Ramos (cell line): ENCODE results near the gene RPL19.

Experiments used
- in situ Hi-C: fragments of 300-500 bp; cut with MboI; formaldehyde crosslinking; loops from one replicate; pipeline ENCODE4 v1.14.3; 2022; ENCODE audit warnings: low sequenced_read_pairs; ENCODE audit not compliant: unreplicated experiment

The RPL19 gene

DNA sequence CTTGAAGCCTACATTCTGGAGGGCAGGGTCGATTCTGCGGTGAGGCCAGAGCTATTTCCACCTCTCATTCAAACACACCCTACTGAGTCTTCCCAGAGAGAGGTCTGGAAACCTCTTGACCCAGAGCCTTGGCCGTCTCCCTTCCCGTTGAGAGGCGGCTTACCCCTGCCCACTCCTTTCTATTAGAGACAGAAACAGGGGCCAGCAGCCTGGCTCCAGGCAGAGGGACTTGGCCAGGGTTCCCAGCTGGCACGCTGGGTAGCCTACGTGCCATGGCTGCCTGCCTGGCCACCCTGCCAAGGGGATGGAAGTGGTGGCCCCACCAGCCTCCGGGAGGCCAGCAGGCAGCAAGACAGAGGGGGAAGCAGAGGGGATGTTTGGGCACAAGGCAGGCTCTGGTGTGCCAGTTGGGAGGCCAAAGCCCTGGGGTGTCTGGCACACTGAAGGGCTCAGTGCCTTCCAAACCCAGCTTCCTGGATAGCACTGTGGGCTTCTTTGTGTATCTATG lies 19.6 kb downstream of the RPL19 start:
- in situ Hi-C loops: no loop called here

DNA sequence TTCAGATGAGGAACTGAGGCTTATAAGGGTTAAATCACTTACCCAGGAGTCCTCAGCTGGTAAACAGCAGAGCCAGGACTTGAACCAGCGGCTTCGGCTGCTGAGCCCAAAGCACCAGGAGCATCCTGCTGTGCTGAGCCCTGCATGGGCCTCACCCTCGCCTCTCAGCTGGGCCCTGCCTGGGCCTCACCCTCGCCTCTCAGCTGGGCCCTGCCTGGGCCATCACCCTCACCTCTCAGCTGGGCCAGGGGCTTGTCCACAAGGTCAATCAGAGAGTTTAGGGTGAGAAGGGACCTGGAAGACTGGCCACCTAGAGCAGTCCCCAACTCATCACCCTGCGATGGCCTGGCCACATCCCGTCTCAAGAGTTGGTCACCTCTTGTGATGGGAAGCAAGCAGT lies 21.5 kb downstream of the RPL19 start:
- in situ Hi-C loops: no loop called here

DNA sequence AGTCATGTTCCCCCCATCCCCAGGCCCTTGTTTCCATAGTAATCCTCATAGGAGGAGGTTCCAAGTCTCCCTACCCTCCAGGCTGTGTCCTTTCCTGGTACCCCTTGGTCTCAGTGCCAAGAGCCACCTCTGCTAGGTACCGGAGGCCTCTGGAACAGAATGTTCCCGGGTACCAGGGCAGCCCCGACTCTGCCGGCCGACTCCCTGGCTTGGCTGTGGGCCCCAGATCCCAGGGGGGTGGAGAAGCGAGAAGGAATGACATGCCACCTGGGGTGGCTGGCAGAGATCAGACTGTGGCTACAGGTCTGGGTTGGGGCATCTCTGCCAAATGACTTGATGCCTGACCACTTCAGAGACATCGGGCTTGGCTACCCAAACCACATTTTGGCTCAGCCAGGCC lies 22.1 kb downstream of the RPL19 start:
- in situ Hi-C loops: no loop called here

DNA sequence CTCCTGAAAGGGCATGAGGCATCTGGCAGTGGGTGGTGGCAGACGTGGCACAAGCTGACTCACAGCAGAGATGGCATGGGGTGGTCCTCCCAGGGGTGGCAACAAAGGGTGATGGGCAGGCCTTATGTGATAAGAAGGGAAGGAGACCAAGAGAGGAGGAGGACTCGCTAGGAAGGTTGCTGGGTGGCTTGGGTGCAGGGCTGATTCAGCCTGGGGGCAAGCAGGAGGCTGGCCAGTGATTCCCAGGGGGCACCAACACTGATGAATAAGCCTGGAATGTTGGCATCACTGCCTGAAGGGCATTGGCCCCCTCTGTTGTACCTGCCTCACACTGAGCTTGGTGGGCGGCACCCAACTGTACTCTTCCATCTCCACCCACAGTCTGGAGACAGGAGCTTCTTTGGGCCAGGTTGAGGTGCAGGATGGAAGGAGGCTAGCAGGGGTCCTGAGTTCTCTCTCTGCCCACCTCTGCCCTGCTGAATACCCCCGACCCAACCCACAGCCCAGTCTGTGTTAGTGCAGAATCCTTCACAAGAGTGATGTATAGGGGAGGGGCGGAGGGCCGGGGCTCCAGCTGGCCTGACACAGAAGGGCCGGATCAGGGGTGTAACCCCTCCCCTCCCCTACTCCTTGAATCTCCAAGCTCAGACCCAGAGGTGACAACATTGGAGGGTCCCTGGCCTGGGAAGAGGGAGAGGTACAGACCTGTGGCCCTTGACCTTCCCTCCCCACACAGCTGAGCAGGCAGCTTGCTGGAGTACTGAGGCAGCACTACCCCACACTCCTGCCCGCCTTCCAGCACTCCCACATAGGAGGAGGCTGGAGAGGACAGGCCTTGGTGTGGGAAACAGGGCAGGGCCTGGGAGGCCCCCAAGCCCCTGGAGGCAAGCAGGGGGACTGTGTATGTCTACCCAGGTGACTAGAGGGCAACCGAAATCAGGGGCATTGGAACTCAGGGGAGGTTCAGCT lies 23.1 kb downstream of the RPL19 start:
- in situ Hi-C loops: no loop called here

DNA sequence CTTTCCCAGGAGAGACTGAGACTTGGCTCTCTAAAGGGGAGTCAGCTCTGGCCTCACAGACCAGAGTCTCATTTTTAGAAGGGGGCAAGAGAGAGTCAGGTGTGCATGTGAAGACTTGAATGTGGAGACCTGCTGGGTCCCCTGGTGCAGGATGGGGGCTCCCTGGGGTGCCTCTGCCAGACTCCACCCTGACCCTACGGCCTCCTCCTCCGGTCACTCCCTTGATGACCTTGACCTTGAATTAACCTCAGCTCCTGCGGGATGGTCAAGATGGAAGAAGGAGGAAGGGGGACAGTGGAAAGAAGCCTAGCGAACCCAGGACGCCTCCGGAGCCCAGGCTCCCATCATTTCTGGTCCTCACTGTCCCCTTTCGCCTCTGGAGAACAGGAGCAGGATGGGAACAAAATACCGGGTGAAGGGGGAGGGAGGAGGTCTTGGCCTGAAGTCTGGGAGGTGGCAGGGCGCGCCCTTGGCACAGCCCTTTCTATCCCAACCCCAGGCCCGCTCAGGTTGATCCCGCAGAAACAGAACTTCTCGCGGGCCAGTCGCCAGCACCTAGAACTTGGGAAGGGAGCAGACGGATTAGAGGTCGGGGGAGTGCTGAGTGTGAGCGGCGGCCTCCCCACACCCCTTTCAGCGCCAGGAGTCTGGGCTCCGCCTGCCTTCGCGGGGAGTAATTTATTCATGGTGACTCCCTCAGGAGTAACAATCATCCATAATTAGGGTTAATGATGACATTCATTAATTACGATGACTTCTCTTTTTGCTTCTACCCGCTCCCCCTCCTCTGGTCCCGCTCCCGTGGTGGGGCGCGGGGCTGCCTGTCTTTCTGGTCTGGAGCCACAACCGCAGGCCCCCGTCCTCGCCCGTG lies 24.1 kb downstream of the RPL19 start:
- in situ Hi-C loops: no loop called here

DNA sequence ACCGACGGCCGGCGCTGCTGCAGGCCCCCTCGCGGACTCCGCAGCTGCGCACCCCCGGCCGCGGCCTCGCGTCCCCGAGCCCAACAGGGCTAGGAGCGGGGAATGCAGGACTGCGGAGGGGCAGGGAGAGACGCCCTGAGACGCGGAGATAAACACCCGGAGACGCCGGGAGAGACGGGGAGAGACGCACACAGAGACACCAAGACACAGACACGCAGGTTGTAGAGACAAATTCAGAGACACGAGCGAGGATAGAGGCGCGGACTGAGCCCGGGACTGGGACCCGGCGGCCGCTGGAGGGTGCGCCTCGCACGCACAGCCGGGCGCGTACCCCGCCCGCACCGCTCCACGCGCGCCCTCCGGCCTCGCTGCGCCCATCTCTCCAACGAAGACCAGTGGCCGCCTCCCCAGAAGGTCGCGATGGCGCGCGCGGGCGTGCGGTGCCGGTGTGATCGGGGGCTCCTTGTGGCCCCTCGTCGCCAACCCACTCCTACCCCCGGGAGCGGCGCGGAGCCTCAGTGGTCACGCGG lies 24.8 kb downstream of the RPL19 start:
- in situ Hi-C loops: no loop called here

DNA sequence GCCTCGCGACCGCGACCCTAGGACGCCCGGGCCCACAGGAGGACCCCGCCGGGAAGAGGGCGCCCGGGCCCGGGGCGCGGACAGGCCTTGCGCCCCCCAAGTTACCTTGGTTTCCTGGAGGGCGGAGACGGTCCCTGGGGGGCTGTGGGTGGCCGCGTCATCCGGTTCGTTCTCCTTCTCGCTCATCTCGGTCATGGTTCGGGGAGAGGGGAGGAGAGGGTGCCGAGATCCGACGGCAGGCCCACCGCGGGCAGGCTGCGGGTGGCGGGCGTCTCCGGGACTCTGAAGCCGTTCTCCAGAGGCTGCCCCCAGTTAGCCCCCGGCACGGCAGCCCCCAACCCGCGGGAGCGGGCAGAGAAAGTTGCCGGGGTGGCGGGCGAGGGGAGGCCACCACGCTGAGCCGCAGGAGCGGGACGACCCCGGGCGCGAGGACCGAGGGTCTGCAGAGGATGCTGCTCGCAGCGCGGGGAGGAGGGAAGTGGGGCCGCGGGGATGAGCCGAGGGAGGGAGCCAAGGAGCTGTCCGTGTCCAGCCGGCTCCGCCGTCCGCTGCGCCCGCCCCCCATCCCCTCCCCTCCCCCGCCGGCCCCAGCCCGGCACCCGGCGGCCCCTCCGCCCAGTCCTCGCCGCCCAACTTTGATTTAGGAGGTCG lies 25.4 kb downstream of the RPL19 start, which contains the start of gene STAC2:
TSS of gene STAC2 (minus strand) at position 638 of the 651 bp plus-strand sequence. CDS start at position 195, 443 bp downstream.
- in situ Hi-C loops: no loop called here

DNA sequence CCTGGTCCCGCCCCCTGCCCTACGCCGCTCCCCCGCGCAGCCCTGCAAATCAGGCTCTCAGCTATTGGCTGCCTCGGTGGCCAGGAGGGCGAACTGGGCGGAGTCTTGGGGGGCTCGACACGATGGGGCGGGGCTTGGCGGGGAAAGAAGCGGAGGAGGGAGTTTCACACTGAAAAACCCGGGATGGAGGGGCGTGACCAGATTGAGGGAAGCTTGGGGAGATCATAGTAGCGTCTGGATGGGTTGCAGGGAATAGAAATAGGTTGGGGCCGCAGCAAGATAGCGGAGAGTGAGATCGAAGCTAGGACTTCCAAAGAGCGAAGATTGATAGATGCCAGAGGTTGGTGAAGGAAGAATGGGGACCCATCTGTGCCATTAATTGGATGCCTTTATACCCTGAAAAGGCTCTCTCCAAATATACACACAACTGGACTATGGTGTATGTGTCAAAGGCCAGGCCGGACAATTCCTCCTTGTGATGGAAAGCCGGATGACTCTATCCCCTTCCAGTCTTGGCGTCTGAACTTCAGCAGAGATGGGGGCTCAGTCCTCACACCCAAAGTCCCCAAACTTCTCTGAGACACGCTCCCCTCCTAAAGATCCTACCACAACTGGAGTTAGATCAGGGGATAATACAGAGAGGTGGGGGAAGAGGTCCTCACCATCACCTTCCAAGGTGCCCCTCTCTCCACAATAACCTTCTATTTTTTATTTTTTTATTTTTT lies 26.0 kb downstream of the RPL19 start:
- in situ Hi-C loops: no loop called here

DNA sequence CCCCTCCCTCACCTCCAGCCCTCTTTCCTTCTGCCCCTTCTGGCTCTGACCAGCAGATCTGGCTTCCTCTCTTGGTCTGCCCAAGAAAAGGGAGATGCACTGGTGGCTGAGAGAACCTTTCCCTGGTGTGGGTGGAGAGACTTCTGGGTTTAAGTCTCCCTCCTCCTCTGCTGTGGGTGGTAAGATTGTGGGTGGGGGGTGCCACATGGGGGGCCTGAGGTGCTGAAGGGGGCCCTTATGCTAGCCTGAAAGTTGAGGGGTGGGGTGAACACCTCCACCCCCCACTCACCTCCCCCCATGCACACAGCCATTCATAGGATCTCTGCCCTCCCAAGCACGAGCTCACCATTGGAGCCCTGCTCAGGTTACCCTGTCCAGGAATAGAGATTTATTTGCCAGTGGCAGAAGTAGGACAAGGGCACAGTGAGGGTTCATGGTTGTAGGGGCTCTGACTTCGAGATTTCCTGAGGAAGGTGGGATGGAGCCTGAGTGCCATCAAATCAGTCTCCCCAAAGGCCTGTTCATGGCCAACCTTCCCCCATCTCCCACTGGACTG lies 27.4 kb downstream of the RPL19 start:
- in situ Hi-C loops: no loop called here

DNA sequence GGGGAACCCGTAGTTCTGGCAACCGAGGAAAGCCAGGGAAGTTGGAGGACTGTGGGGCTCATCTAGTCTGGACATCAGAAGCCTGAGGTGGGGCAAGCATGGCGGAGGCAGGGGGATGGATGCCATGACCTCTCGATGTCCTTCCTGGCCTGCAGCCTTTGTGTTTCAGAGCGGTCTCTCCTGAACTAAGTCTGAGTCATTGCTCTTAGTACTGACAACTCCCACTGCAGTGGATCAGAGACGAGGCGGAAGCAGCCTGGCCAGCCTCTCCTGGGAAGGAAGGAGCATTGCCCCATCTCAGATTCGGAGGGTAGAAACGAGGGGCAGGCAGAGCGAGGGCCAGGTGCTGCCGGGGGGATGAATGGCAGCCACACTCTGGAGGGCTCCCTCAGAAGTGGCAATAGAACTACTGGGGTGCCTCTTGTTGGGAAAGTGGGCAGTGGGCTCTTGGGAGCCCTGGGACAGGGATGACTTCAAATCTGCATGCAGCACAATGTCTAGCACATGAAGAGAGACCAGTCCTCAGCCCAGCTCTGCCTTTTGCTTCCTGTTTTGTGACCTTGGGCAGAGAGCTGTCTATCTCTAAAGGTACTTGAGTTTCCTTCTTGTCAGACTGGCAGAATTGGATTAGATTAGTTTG lies 29.3 kb downstream of the RPL19 start:
- in situ Hi-C loops: no loop called here

DNA sequence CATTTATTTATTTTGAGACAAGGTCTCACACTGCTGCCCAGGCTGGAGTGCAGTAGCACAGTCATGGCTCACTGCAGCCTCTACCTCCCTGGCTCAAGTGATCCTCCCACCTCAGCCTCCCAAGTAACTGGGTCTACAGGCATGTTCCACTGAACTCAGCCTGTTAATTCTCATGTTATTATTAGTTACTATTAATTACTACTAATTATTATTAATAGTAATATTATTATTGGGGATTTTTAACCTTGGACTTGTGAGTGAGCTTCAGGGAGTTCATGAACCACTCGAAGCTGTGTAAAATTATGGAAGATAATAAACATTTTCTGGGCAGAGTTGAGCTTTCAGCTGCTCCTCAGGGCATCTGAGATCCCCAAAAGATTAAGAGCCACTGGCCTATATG lies 30.3 kb downstream of the RPL19 start:
- in situ Hi-C loops: no loop called here

DNA sequence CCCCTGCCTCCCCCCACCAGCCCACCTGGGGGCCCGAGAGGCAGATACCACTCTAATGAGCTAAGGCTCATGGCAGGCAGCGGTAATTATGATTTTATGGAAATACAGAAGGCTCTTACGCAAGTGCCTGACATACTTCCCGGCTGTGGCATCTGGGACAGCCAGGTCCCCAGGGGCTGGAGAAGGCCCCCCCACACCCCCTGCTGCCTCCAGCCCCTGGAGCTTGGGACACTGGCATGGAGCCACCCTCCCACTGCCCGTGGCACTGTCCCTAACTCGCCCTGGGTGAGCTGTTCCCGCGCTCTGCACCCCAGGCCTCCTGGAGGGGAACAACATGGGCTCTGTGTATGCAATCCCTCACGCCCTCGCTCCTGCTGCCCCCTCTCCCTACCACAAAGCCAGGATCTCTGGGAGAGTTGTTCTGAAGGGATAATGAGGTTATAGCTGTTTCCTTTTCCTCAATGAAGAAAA lies 31.0 kb downstream of the RPL19 start:
- in situ Hi-C loops: no loop called here

DNA sequence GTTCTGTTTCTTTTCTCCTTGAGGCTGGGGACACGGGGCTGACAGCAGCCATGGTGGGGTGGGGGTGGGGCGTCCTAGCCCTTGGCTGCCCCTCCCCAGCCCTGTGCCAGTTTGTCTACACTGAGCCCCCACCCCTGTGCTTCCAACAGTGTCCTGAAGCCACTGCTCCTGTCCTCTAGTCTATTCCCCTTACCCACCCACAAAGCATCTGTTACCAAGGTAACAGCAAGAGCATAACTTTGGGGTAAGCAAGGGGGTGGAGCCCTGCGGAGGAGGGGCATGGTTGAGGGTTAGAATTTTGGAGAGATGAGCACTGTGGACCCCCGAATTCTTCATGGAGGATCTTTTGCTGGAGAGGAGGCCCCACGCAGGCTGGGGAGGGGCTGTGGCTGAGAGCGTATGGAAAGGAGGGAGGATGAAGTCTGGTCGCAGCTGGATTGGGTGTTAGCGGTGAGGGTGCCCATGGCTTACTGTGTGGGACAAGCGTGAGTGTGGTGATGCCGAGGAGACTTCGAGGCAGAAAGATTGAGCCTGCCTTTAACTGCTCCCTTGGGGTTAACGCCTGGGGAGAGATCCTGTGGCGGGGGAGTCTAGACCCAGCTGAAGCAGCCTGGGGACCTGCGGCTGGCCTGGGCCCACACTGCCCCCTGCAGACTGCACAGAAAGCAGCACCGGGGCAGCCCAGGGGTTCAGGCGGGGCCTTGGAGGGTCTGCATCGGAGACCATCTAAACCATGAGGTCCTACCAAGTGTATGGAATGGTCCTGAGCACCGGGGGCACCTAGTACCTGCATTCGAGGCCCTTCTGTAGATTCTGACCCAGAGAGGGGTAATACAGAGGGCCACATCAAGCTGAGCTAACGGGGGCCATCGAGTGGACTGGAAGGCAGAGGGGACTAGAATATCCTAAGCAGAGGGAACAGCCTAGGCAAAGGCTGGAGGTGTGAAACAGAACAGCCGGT lies 31.8 kb downstream of the RPL19 start:
- in situ Hi-C loops: no loop called here

DNA sequence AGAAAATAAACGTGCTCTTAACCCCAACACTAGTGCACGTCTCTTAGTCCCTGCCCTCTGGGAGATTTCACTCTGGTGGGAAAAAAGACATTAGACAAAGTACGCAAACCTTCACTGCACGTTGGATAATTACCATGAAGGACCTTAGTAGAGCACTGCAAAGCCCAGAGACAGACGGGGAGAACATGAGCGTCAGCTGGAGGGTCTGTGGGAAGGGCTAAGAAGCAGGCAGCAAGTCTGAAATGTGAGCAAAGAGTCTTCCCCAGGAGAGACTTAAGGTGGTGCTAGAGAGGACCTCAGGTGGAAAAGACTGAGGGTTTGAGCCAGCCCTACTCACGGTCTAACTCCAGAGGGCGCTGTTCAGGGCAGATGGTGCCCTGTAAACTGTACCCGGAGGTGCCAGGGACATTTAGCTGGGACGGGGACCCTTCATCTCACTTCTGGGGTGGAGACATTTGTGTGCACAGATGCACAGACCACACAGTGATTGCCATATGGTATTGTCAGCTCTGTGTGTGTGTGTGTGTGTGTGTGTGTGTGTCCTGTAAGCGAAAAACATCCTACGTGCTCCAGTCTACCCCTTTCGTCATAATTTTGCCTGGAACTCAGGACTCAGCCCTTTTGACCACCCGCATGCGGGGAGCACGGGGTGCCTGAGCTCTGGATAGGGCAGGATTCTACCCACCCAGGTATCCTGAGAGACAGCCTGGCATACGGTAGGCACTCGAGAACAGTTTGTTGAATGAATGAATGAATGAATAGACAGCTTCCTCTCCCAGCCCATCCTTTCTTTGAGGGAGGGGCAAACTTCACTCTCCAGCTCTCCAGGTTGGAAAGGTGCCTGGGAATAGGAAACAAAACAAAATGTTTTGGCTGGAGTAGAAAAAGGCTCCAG lies 35.7 kb downstream of the RPL19 start:
- in situ Hi-C loops: no loop called here

DNA sequence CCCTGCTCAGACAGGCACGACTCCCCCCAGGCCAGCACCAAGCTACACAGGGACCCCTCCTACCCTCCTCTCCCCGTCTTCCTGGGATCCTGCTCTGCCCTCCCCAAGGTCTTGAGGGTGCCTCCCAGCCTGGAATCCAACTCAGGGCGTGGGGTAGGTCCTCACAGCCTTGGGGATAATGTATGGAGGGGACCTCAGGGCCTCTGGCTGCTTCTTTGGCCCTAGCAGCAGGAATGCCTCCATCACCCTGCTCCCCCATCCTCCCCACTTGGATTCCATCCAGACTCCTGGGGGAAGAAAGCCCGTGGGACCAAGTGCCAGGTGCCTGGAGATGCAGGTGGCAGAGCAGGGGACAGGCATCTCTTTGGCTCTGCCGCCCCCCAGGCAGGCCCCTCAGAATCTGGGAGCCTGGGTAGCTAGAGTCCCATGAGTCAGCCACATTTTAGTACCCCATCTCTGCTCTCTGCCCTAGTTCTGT lies 36.4 kb downstream of the RPL19 start:
- in situ Hi-C loops: no loop called here

DNA sequence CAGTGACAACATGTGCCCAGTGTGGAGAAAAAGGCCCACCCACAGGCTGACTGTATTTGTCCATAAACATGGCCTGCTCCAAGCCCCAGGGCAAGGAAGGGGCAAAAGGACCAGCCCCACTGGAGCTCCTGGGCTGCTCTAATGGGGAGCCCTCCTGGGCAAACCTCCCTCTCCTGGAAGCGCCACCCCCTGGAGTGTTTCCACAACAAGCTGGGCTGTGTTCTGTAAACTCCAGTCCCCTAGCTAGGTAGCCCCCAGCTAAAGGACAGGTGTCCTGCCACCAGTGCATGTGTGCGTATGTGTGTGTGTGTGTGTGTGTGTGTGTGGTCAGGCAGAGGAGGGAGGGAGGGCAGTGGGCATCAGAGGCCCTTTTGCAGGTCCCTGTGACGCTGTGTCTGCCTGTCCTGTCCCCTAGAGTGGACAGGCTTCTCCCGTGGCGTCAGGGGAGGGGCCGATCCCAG lies 36.9 kb downstream of the RPL19 start:
- in situ Hi-C loops: no loop called here
